Left lung (tissue), 10 donors: ENCODE results near the gene GPR156. TPM values are rescaled to one million over a fixed set of nuclear protein-coding genes. Genes with fewer than 3 reads are reported as not detected.

ENCODE experiments used
- ATAC-seq: fragments of 200-7000 bp; cut with Tn5 transposase; one replicate; pipeline ENCODE4 v1.9.1; 2020; ENCODE audit warnings: moderate library complexity
- DNase-seq, 4 donors: peaks; one replicate each; pipeline ENCODE4 v3.0.0-alpha.2; 2013 to 2020
- H3K27ac ChIP-seq, 2 donors: fragments of 200-600 bp; sonication (generic) in 1 of 2; one replicate each; pipeline versions ENCODE4 v1.5.0 to v1.8.0; 2020 to 2021
- H3K27me3 ChIP-seq, 2 donors: fragments of 200-600 bp; sonication (generic) in 1 of 2; one replicate each; pipeline versions ENCODE4 v1.5.0 to v1.8.0; 2020 to 2021
- H3K36me3 ChIP-seq, 2 donors: fragments of 200-600 bp; sonication (generic) in 1 of 2; one replicate each; pipeline versions ENCODE4 v1.5.0 to v1.8.0; 2020 to 2021
- H3K4me1 ChIP-seq, 2 donors: fragments of 200-600 bp; one replicate each; pipeline ENCODE4 v1.8.0; 2021
- H3K4me3 ChIP-seq, 2 donors: fragments of 200-600 bp; sonication (generic) in 1 of 2; one replicate each; pipeline versions ENCODE4 v1.5.0 to v1.8.0; 2020 to 2021; ENCODE audit warnings: mild to moderate bottlenecking in 1 of 2
- H3K9me3 ChIP-seq, 2 donors: fragments of 200-600 bp; sonication (generic) in 1 of 2; one replicate each; pipeline versions ENCODE4 v1.5.0 to v1.8.0; 2020 to 2021
- intact Hi-C, 2 donors: fragments of 100-400 bp; cut with DNase I; formaldehyde crosslinking; loops; one replicate each; pipeline versions ENCODE4 v1.11.2 to v1.14.2; 2022
- polyA plus RNA-seq, 6 donors: library from polyadenylated mRNA; unstranded; fragments of 120-200 nt; gene quantifications; one replicate each; pipeline ENCODE4 v1.2.1, GENCODE V29; 2013; ENCODE audit not compliant: insufficient read length in 6 of 6
- total RNA-seq, 2 donors: library from RNA; stranded (reverse); fragmentation: NEBNext Ultra II Directional; extraction: Animal tissue kit (Norgen Biotek cat#: 25700); gene quantifications; one replicate each; pipeline ENCODE4 v1.2.1, GENCODE V29; 2021
- TF ChIP-seq, protein P1 (sequence below), 2 donors: fragments of 200-600 bp; sonication (generic) in 1 of 2; IDR thresholded peaks; one replicate each; pipeline versions ENCODE4 v1.5.0 to v1.8.0; 2021; ENCODE audit warnings: antibody characterized with exemption in 2 of 2
- donor health status: DM: no; HTN: yes; CAD: no.
- donor health status: DM: no; HTN: no; CAD: no.

Gene GPR156
- total and polyA plus RNA-seq, 8 donors: 0.34 to 3.2 (median 2.0) TPM

GRCh38 chr3:120153294-120153693 is 131.7 kb downstream of the GPR156 start:
- peaks cover 0 to 15% of the 10 kb centered on the region in 2 donors for H3K9me3 ChIP-seq
- no peak overlapping the region for H3K4me3 ChIP-seq
- TF ChIP-seq, protein P1, sequence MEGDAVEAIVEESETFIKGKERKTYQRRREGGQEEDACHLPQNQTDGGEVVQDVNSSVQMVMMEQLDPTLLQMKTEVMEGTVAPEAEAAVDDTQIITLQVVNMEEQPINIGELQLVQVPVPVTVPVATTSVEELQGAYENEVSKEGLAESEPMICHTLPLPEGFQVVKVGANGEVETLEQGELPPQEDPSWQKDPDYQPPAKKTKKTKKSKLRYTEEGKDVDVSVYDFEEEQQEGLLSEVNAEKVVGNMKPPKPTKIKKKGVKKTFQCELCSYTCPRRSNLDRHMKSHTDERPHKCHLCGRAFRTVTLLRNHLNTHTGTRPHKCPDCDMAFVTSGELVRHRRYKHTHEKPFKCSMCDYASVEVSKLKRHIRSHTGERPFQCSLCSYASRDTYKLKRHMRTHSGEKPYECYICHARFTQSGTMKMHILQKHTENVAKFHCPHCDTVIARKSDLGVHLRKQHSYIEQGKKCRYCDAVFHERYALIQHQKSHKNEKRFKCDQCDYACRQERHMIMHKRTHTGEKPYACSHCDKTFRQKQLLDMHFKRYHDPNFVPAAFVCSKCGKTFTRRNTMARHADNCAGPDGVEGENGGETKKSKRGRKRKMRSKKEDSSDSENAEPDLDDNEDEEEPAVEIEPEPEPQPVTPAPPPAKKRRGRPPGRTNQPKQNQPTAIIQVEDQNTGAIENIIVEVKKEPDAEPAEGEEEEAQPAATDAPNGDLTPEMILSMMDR (IDR thresholded peaks at IDR 0.05): no peak
- DNase-seq: no peak
- H3K4me1 ChIP-seq: peaks cover 0 to 6% of the 10 kb centered on the region in 2 donors
- H3K36me3 ChIP-seq: no peaks in the 10 kb centered on the region
- ATAC-seq: peak; percentile 83
- intact Hi-C loops: no loop called here
- H3K27ac ChIP-seq: peak overlapping the region in 1 of 2 donors; percentile 49
- H3K27me3 ChIP-seq: no peaks in the 10 kb centered on the region

GRCh38 chr3:120151791-120152190 is 133.2 kb downstream of the GPR156 start:
- ATAC-seq: no peak
- peaks cover 0 to 15% of the 10 kb centered on the region in 2 donors for H3K9me3 ChIP-seq
- TF ChIP-seq, protein P1 (IDR thresholded peaks at IDR 0.05): no peak
- no peaks in the 10 kb centered on the region for H3K27me3 ChIP-seq
- no peak overlapping the region for H3K27ac ChIP-seq
- H3K4me3 ChIP-seq: no peak overlapping the region
- H3K4me1 ChIP-seq: peaks cover 0 to 20% of the 10 kb centered on the region in 2 donors
- no peak for DNase-seq
- H3K36me3 ChIP-seq: no peaks in the 10 kb centered on the region
- intact Hi-C loops: no loop called here

GRCh38 chr3:120148187-120148949 is 136.7 kb downstream of the GPR156 start:
- Histone ChIP-seq H3K4me1 (peaks cover 0 to 29% of the 10 kb centered on the region in 2 donors), H3K27ac (peak overlapping the region; percentile 62 to 64), H3K9me3 (no peaks in the 10 kb centered on the region), H3K27me3 (no peaks in the 10 kb centered on the region), H3K4me3 (no peak overlapping the region), H3K36me3 (no peaks in the 10 kb centered on the region)
- TF ChIP-seq, protein P1 (IDR thresholded peaks at IDR 0.05): no peak
- no peak for DNase-seq
- intact Hi-C loops: no loop called here
- no peak for ATAC-seq

- intact Hi-C loops: no loop called here
- no peaks in the 10 kb centered on the region for H3K9me3 ChIP-seq
- peak in 2 of 4 donors; percentile 44 to 51 for DNase-seq
- ATAC-seq: peak; percentile 79
- no peaks in the 10 kb centered on the region for H3K27me3 ChIP-seq
- peaks cover 0 to 29% of the 10 kb centered on the region in 2 donors for H3K4me1 ChIP-seq
- TF ChIP-seq, protein P1 (IDR thresholded peaks at IDR 0.05): no peak
- H3K36me3 ChIP-seq: no peaks in the 10 kb centered on the region
- no peak overlapping the region for H3K4me3 ChIP-seq
- H3K27ac ChIP-seq: peak overlapping the region; percentile 62 to 64
These were observed 137.8 kb downstream of the GPR156 start for GRCh38 chr3:120147072-120147871.
